HepG2 (cell line): Measurements from ENCODE around the gene TMEM240. TPM values are rescaled to one million over a fixed set of nuclear protein-coding genes. Genes with fewer than 3 reads are reported as not detected.

Experiments
- ARID5B ChIP-seq: IDR thresholded peaks from 2 replicates; pipeline ENCODE4 v1.4.0; 2020; ENCODE audit warnings: mild to moderate bottlenecking, missing genetic modification reagents
- CREB3 ChIP-seq: sonication (generic); formaldehyde crosslinking; IDR thresholded peaks from 2 replicates; pipeline ENCODE4 v1.5.0; 2020; ENCODE audit warnings: missing genetic modification reagents
- ELF3 ChIP-seq: IDR thresholded peaks from 2 replicates; pipeline ENCODE4 v1.6.1; 2016; ENCODE audit warnings: missing genetic modification reagents, missing compliant biosample characterization
- FOXP4 ChIP-seq: sonication (generic); formaldehyde crosslinking; IDR thresholded peaks from 2 replicates; pipeline ENCODE4 v1.4.0; 2020; ENCODE audit warnings: missing genetic modification reagents
- GABPA ChIP-seq, 2 experiments: IDR thresholded peaks; 2 replicates each; pipeline ENCODE4 v1.6.1; 2011 to 2016; ENCODE audit warnings: low read depth in 2 of 2, low read length in 1 of 2, missing biosample characterization in 1 of 2, missing genetic modification characterization in 1 of 2
- GATAD1 ChIP-seq: IDR thresholded peaks from 2 replicates; pipeline ENCODE4 v1.6.1; 2016; ENCODE audit warnings: missing genetic modification reagents, missing compliant biosample characterization
- KDM5A ChIP-seq: fragments of 200-600 bp; sonication (generic); IDR thresholded peaks from 2 replicates; pipeline ENCODE4 v1.7.0; 2018; ENCODE audit warnings: antibody characterized with exemption, mild to moderate bottlenecking, low read length, borderline replicate concordance
- KLF9 ChIP-seq: IDR thresholded peaks from 2 replicates; pipeline ENCODE4 v1.6.1; 2016; ENCODE audit warnings: low read depth
- POLR2A ChIP-seq, 2 experiments: IDR thresholded peaks; 2 replicates each; pipeline ENCODE4 v1.6.1; 2011; ENCODE audit warnings: low read depth in 2 of 2, low read length in 2 of 2, mild to moderate bottlenecking in 1 of 2, moderate library complexity in 1 of 2; ENCODE audit not compliant: insufficient read depth in 1 of 2
- RFXANK ChIP-seq: IDR thresholded peaks from 2 replicates; pipeline ENCODE4 v1.6.1; 2016
- RORA ChIP-seq: sonication (generic); formaldehyde crosslinking; IDR thresholded peaks from 2 replicates; pipeline ENCODE4 v1.5.0; 2020; ENCODE audit warnings: mild to moderate bottlenecking, missing genetic modification reagents, moderate library complexity
- ZBTB14 ChIP-seq: sonication (generic); formaldehyde crosslinking; IDR thresholded peaks from 2 replicates; pipeline ENCODE4 v1.4.0; 2020; ENCODE audit warnings: missing genetic modification reagents
- ZFX ChIP-seq: sonication (generic); formaldehyde crosslinking; IDR thresholded peaks from 2 replicates; pipeline ENCODE4 v1.4.0; 2020; ENCODE audit warnings: mild to moderate bottlenecking, low read depth, missing genetic modification reagents, moderate library complexity
- ZNF20 ChIP-seq: sonication (generic); formaldehyde crosslinking; IDR thresholded peaks from 2 replicates; pipeline ENCODE4 v1.4.0; 2020; ENCODE audit warnings: mild to moderate bottlenecking, moderate library complexity, missing genetic modification reagents
- ZNF224 ChIP-seq: sonication (generic); formaldehyde crosslinking; IDR thresholded peaks from 2 replicates; pipeline ENCODE4 v1.5.0; 2020; ENCODE audit warnings: mild to moderate bottlenecking, missing genetic modification reagents
- ZNF333 ChIP-seq: sonication (generic); formaldehyde crosslinking; IDR thresholded peaks from 2 replicates; pipeline ENCODE4 v1.4.0; 2020; ENCODE audit warnings: mild to moderate bottlenecking, missing genetic modification reagents, borderline replicate concordance
- ZNF430 ChIP-seq: sonication (generic); formaldehyde crosslinking; IDR thresholded peaks from 2 replicates; pipeline ENCODE4 v1.9.0; 2021; ENCODE audit warnings: mild to moderate bottlenecking, missing genetic modification reagents
- ZNF451 ChIP-seq: sonication (generic); formaldehyde crosslinking; IDR thresholded peaks from 2 replicates; pipeline ENCODE4 v1.5.0; 2020; ENCODE audit warnings: mild to moderate bottlenecking, missing genetic modification reagents
- ZNF468 ChIP-seq: sonication (generic); formaldehyde crosslinking; IDR thresholded peaks from 2 replicates; pipeline ENCODE4 v1.8.0; 2022; ENCODE audit warnings: mild to moderate bottlenecking, moderate library complexity, missing genetic modification reagents
- ZNF570 ChIP-seq: sonication (generic); formaldehyde crosslinking; IDR thresholded peaks from 2 replicates; pipeline ENCODE4 v1.4.0; 2020; ENCODE audit warnings: mild to moderate bottlenecking, missing genetic modification reagents, borderline replicate concordance
- ZNF577 ChIP-seq: sonication (generic); formaldehyde crosslinking; IDR thresholded peaks from 2 replicates; pipeline ENCODE4 v1.4.0; 2020; ENCODE audit warnings: mild to moderate bottlenecking, low read depth, missing genetic modification reagents, borderline replicate concordance
- ZNF616 ChIP-seq: sonication (generic); formaldehyde crosslinking; IDR thresholded peaks from 2 replicates; pipeline ENCODE4 v1.5.0; 2020; ENCODE audit warnings: low read depth, mild to moderate bottlenecking, missing genetic modification reagents
- polyA plus RNA-seq, 8 experiments: library from polyadenylated mRNA; depleted of rRNA in 3 of 8; stranded (reverse) in 7 of 8; unstranded in 1 of 8; fragments of >200 nt; fragmentation: Illumina TruSeq in 4 of 8; extraction: Trizol in 4 of 8; gene quantifications; 2 replicates each; pipeline versions ENCODE4 v1.2.1 to v1.2.3, GENCODE V29; 2011 to 2016; ENCODE audit warnings: low read depth in 4 of 8, missing spikeins in 1 of 8, mixed read lengths in 1 of 8; ENCODE audit not compliant: insufficient read depth in 1 of 8
- total RNA-seq, 5 experiments: library from RNA; depleted of rRNA; stranded (reverse); fragments of >200 nt; fragmentation: Illumina TruSeq; extraction: Trizol; gene quantifications; 2 replicates each; pipeline ENCODE4 v1.2.3, GENCODE V29; 2016; ENCODE audit warnings: low read depth in 1 of 5

Gene TMEM240
- total and polyA plus RNA-seq, 2 of the 13 experiments (the other 11 are each of a cell fraction or from before 2014, with no cell fraction given), result 0.17 TPM; not detected in 1

GRCh38 chr1:1574721-1575537, 34.5 kb upstream of the TMEM240 start, which contains the start of gene SSU72 (continued):
- TF ChIP-seq RFXANK (CRISPR knock-in tag) (no peak), GABPA (IDR thresholded peaks at IDR 0.05; ENCODE audit: low read depth, low read length) (peak; percentile 44), GABPA (CRISPR knock-in tag; IDR thresholded peaks at IDR 0.05; ENCODE audit: low read depth) (peak; percentile 86), ZNF333 (CRISPR knock-in tag) (peak; percentile 38; the same call in 1 of the 2 replicates), ZNF570 (no peak), ZNF224 (0 out of 2 replicates have a peak, but pooled peaks have one; percentile 68), ZNF430 (CRISPR knock-in tag) (no peak), ELF3 (CRISPR knock-in tag) (no peak), ZBTB14 (CRISPR knock-in tag) (peak; percentile 50; the same call in 1 of the 2 replicates), ZFX (CRISPR knock-in tag) (peak; percentile 81), KLF9 (CRISPR knock-in tag) (peak; percentile 64; the same call in 1 of the 2 replicates), ARID5B (peak; percentile 54), RORA (no peak), ZNF616 (0 out of 2 replicates have a peak, but pooled peaks have one; percentile 42), ZNF468 (CRISPR knock-in tag) (no peak), KDM5A (peak; percentile 92), GATAD1 (peak; percentile 98), ZNF451 (CRISPR knock-in tag) (0 out of 2 replicates have a peak, but pooled peaks have one; percentile 39), FOXP4 (0 out of 2 replicates have a peak, but pooled peaks have one; percentile 25), POLR2A (IDR thresholded peaks at IDR 0.05; ENCODE audit: insufficient read depth in 1 of 2, low read depth in 2 of 2, low read length in 2 of 2) (peak; percentile 70 to 76), CREB3 (CRISPR knock-in tag) (peak; percentile 16), ZNF20 (CRISPR knock-in tag) (no peak), ZNF577 (no peak)
